Measurements from ENCODE around the gene MMD2. TPM values are rescaled to one million over a fixed set of nuclear protein-coding genes. Genes with fewer than 3 reads are reported as not detected.

Gene MMD2
- polyA plus RNA-seq, 1 experiment = not detected

DNA sequence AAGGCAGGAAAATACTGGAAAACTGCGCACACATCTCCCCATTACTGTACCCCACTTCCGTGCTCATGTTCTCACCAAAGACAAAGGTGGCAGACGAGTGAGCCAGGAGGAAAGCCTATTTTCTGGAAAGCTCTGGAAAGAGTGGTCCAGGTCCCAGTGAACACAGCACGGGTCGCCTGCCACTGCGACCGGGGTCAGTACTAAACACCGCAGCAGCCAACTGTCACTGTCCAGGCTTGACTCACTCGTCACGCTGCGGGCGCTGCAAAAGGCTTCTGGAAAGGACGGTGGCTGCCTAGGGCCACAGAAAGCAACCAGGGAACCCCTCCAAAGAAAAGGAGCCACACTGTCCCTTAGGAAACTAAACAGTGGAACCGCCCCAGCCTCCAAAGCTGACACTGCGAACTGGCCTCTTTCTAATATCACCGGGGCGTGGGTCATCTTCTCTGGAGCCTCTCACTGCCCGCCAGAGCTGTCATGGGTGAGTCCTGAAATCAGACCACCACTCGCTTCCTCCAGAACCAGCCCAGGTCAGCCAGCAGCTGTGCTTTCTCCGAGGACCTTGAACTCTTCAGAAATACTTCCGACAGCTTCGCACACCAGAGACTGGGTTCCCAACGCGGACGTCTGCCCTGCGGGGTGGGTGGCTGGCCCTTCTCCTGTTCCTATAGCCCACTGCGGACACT is 79.4 kb downstream of the MMD2 start:
- no peak for DNase-seq (ENCODE audit: low read depth, low spot score)
- POLR2A ChIA-PET = no interaction called here
- no peak overlapping the region for H3K4me3 ChIP-seq (ENCODE audit: low read depth, low read length)
- peaks cover 10% of the 10 kb centered on the region for H3K27me3 ChIP-seq (ENCODE audit: control insufficient read depth, insufficient read depth, low read length)
- TF ChIP-seq CTCF (IDR thresholded peaks at IDR 0.05; ENCODE audit: low read depth, low read length) = no peak
- peaks cover 4% of the 10 kb centered on the region; the same call in 1 of the 2 replicates for H3K9me3 ChIP-seq (ENCODE audit: control insufficient read depth, insufficient read depth, low read length)
- H3K27ac ChIP-seq (ENCODE audit: low read depth, low read length) = no peak overlapping the region
- CTCF ChIA-PET = no interaction called here

DNA sequence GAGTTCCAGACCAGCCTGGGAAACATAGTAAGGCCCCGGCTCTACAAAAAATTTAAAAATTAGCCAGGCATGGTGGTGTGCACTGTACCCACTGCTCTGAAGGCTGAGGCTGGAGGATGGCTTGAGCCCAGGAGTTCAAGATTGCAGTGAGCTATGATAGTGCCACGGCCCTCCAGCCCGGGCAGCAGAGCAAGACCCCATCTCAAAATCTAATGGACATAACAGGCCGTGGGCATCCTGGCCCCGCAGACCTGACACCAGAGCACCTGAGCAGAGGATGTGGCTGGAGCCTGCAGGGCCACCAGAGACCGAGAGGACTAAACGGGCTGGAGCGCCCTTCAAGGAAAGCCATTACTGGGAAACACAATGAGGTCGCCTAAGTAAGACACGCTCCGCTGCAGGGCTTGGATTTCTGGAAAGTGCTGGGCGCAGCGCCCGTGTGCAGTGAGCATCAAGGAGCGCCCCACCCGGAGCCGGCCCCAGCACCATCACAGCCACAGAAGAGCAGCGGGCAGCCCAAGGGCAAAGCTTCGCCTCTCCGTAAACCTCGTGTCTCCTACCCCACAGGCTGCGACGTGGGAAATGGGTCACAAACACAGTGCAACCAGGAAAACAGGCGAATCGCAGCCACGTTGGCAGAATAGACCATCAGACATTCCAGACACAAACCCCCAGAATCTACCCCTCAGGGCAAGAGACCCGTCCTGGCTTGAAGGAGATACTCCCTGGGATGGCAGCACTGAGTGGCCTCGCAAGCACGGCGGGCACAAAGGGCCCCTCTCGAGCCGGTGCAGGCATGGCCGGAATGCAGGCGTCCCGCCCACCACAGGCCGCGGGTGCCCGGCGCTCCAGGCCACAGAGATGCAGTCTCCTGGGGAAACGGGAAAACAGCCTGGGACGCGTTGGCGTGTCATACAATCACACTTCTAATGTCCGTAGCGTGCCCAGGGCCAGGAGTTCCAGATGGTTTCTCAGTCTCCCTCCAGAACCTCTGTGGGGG is 80.4 kb downstream of the MMD2 start:
- DNase-seq (ENCODE audit: low read depth, low spot score) = no peak
- TF ChIP-seq CTCF (IDR thresholded peaks at IDR 0.05; ENCODE audit: low read depth, low read length) = no peak

DNA sequence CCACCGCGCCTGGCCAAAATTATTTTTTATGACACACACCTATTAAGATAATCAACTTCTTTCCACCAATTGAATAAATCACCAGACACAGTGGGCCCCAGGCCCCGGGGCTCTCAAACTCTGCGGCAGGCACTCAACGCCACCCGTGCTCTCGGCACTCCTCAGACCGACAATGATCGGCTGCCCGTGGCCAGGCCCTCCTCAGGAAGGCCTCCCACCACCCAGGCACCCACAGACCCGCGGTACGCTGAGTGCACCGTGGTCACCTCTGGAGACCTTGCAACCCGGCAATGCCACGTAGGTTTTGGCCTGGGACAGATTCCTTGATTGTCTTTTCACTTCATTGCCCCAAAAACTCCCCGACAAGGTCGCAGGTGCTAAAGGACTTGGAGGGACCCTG is 82.4 kb downstream of the MMD2 start:
- Histone ChIP-seq H3K27ac (ENCODE audit: low read depth, low read length) (no peak overlapping the region), H3K4me3 (ENCODE audit: low read depth, low read length) (no peak overlapping the region), H3K27me3 (ENCODE audit: control insufficient read depth, insufficient read depth, low read length) (peaks cover 11% of the 10 kb centered on the region), H3K9me3 (ENCODE audit: control insufficient read depth, insufficient read depth, low read length) (no peaks in the 10 kb centered on the region; the same call in 1 of the 2 replicates)
- DNase-seq (ENCODE audit: low read depth, low spot score) = no peak
- ChIA-PET CTCF (no interaction called here), POLR2A (no interaction called here)
- TF ChIP-seq CTCF (IDR thresholded peaks at IDR 0.05; ENCODE audit: low read depth, low read length) = no peak

More for the DNA sequence above, 80.4 kb downstream of the MMD2 start:
- ChIA-PET POLR2A (no interaction called here), CTCF (no interaction called here)
- Histone ChIP-seq H3K4me3 (ENCODE audit: low read depth, low read length) (no peak overlapping the region), H3K27me3 (ENCODE audit: control insufficient read depth, insufficient read depth, low read length) (peaks cover 10% of the 10 kb centered on the region), H3K9me3 (ENCODE audit: control insufficient read depth, insufficient read depth, low read length) (peaks cover under 1% of the 10 kb centered on the region; the same call in 1 of the 2 replicates), H3K27ac (ENCODE audit: low read depth, low read length) (no peak overlapping the region)

DNA sequence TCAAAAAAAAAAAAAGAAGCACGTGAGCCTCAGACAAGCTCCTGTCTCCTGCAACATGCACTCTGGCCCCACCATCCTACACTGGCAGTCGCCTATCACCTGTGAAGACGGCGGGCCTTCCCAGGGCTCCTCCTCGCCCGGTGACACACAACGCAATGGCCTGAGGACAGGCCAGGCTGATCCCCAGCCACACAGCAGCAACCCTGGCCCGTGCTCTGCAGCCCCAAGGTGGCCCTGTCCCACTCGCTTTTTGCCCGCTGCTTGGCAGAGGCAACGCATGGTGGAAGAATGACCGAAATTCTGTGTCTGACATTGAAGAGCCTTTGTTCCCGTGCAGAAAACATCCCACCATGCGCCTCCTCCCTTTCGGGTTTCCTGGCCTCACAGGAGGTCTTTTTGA is 83.6 kb downstream of the MMD2 start:
- ChIA-PET POLR2A (no interaction called here), CTCF (interaction anchor here (0.9 kb wide), 1 partner anchor 9 kb away, joined by 4 read pairs; no protein-coding TSS in a partner anchor)
- H3K27ac ChIP-seq (ENCODE audit: low read depth, low read length) = no peak overlapping the region
- TF ChIP-seq CTCF (IDR thresholded peaks at IDR 0.05; ENCODE audit: low read depth, low read length) = no peak
- H3K9me3 ChIP-seq (ENCODE audit: control insufficient read depth, insufficient read depth, low read length) = no peaks in the 10 kb centered on the region; the same call in 1 of the 2 replicates
- DNase-seq (ENCODE audit: low read depth, low spot score) = no peak
- no peak overlapping the region for H3K4me3 ChIP-seq (ENCODE audit: low read depth, low read length)
- peaks cover 11% of the 10 kb centered on the region for H3K27me3 ChIP-seq (ENCODE audit: control insufficient read depth, insufficient read depth, low read length)
